SU-DHL-6 (cell line): Measurements from ENCODE around the gene CHD2.

ENCODE experiments used
- H2AFZ ChIP-seq: fragments of 200-600 bp; sonication (generic); 2 replicates; pipeline ENCODE4 v1.6.1; 2014; ENCODE audit warnings: low read depth, mild to moderate bottlenecking, moderate library complexity, mixed read lengths, antibody characterized with exemption, low read length; ENCODE audit not compliant: severe bottlenecking
- H3F3A ChIP-seq: fragments of 200-600 bp; shearing (Covaris generic); 2 replicates; pipeline ENCODE4 v1.6.0; 2016; ENCODE audit warnings: antibody characterized with exemption, mild to moderate bottlenecking; ENCODE audit not compliant: insufficient read depth
- H3K27ac ChIP-seq: fragments of 200-600 bp; sonication (generic); 2 replicates; pipeline ENCODE4 v1.5.1; 2016; ENCODE audit warnings: low read depth, mild to moderate bottlenecking, low read length, moderate library complexity, mixed read lengths
- H3K27me3 ChIP-seq: fragments of 200-600 bp; sonication (generic), shearing (Covaris generic); 2 replicates; pipeline ENCODE4 v1.6.0; 2014; ENCODE audit warnings: mild to moderate bottlenecking, low read length
- H3K36me3 ChIP-seq: fragments of 200-600 bp; sonication (generic); 2 replicates; pipeline ENCODE4 v1.6.1; 2014; ENCODE audit warnings: mild to moderate bottlenecking, low read length, mixed read lengths
- H3K4me2 ChIP-seq: fragments of 300-600, 200-600 bp; shearing (Covaris generic), sonication (generic); 2 replicates; pipeline ENCODE4 v1.6.0; 2014; ENCODE audit warnings: low read length, low read depth, mild to moderate bottlenecking; ENCODE audit not compliant: poor library complexity, severe bottlenecking
- H3K4me3 ChIP-seq: fragments of 200-600 bp; sonication (generic); 2 replicates; pipeline ENCODE4 v1.5.1; 2014; ENCODE audit warnings: antibody characterized with exemption, low read length, mild to moderate bottlenecking, mixed read lengths; ENCODE audit not compliant: insufficient read depth, poor library complexity, severe bottlenecking
- H3K79me2 ChIP-seq: fragments of 200-600 bp; sonication (generic); 2 replicates; pipeline ENCODE4 v1.6.1; 2014; ENCODE audit warnings: mild to moderate bottlenecking, low read length, moderate library complexity; ENCODE audit not compliant: insufficient read depth
- H3K9ac ChIP-seq: fragments of 200-600 bp; sonication (generic); 2 replicates; pipeline ENCODE4 v1.7.0; 2014; ENCODE audit warnings: mild to moderate bottlenecking, low read length
- H3K9me2 ChIP-seq: fragments of 200-600 bp; sonication (generic); replicated peaks from 2 replicates; pipeline ENCODE4 v1.6.1; 2014; ENCODE audit warnings: low read length; ENCODE audit not compliant: insufficient read depth
- H3K9me3 ChIP-seq: fragments of 200-600 bp; sonication (generic); 2 replicates; pipeline ENCODE4 v1.6.1; 2014; ENCODE audit warnings: low read length, mixed read lengths; ENCODE audit not compliant: insufficient read depth
- H4K20me1 ChIP-seq: fragments of 200-600 bp; sonication (generic); 2 replicates; pipeline ENCODE4 v1.6.1; 2014; ENCODE audit warnings: low read depth, mild to moderate bottlenecking, antibody characterized with exemption, low read length, moderate library complexity, mixed read lengths
- CTCF ChIP-seq: fragments of 200-600 bp; sonication (generic); IDR thresholded peaks from one replicate; pipeline ENCODE4 v1.5.1; 2017; ENCODE audit warnings: antibody characterized with exemption, mild to moderate bottlenecking, low read length, moderate library complexity; ENCODE audit not compliant: insufficient read depth, poor library complexity, severe bottlenecking
- EZH2phosphoT487 ChIP-seq: fragments of 200-600 bp; sonication (generic), shearing (Covaris generic); conservative IDR thresholded peaks from 2 replicates; pipeline ENCODE4 v1.6.1; 2018; ENCODE audit warnings: mild to moderate bottlenecking, antibody characterized with exemption, low read length, moderate library complexity, mixed read lengths

The CHD2 gene

GRCh38 chr15:92984161-92984560 lies 84.0 kb downstream of the CHD2 start:
- Histone ChIP-seq H3K79me2 (no peaks in the 10 kb centered on the region; the same call in 1 of the 2 replicates), H3K4me3 (no peak overlapping the region), H3K36me3 (peaks cover 64% of the 10 kb centered on the region)

GRCh38 chr15:92989470-92989869 lies 89.3 kb downstream of the CHD2 start:
- Histone ChIP-seq H3K27me3 (no peaks in the 10 kb centered on the region), H3K9me2 (no peaks in the 10 kb centered on the region), H3K36me3 (peaks cover 51% of the 10 kb centered on the region), H3F3A (0 out of 2 replicates have a peak, but pooled peaks cover 10% of the 10 kb centered on the region), H3K4me3 (no peak overlapping the region), H3K9ac (no peak overlapping the region), H4K20me1 (no peaks in the 10 kb centered on the region), H3K27ac (no peak overlapping the region), H3K4me2 (no peak overlapping the region), H2AFZ (no peak overlapping the region), H3K9me3 (no peaks in the 10 kb centered on the region), H3K79me2 (no peaks in the 10 kb centered on the region)
- TF ChIP-seq EZH2phosphoT487 (no peak), CTCF (no peak)

More at GRCh38 chr15:92984161-92984560, 84.0 kb downstream of the CHD2 start:
- Histone ChIP-seq H3K4me2 (no peak overlapping the region), H3K27ac (no peak overlapping the region), H3F3A (peaks cover 6% of the 10 kb centered on the region; the same call in 1 of the 2 replicates), H3K9me2 (no peaks in the 10 kb centered on the region), H2AFZ (no peak overlapping the region), H4K20me1 (no peaks in the 10 kb centered on the region), H3K27me3 (no peaks in the 10 kb centered on the region), H3K9me3 (no peaks in the 10 kb centered on the region), H3K9ac (no peak overlapping the region)
- TF ChIP-seq EZH2phosphoT487: no peak
- TF ChIP-seq CTCF: no peak

GRCh38 chr15:92990031-92990430 lies 89.9 kb downstream of the CHD2 start:
- Histone ChIP-seq H3K9me3 (no peaks in the 10 kb centered on the region), H4K20me1 (no peaks in the 10 kb centered on the region), H3K4me2 (no peak overlapping the region), H3K27me3 (no peaks in the 10 kb centered on the region), H3F3A (0 out of 2 replicates have a peak, but pooled peaks cover 10% of the 10 kb centered on the region), H3K36me3 (peaks cover 48% of the 10 kb centered on the region), H3K4me3 (no peak overlapping the region), H3K79me2 (no peaks in the 10 kb centered on the region), H2AFZ (no peak overlapping the region), H3K9ac (no peak overlapping the region), H3K27ac (no peak overlapping the region), H3K9me2 (no peaks in the 10 kb centered on the region)
- TF ChIP-seq CTCF (no peak), EZH2phosphoT487 (no peak)
